Stomach (tissue), 4 donors: Measurements from ENCODE around the gene PLS3.

Source experiments
- CTCF ChIP-seq, 7 experiments: fragments of 450-650 bp in 4 of 7; fragments of 200-600 bp in 3 of 7; sonication (generic) in 3 of 7; IDR thresholded peaks; one replicate each; pipeline ENCODE4 v1.5.1; 2016 to 2019; ENCODE audit warnings: antibody characterized with exemption in 7 of 7, control low read depth in 2 of 7, mild to moderate bottlenecking in 1 of 7
- POLR2AphosphoS5 ChIP-seq, 3 donors: sonication (generic); formaldehyde crosslinking; IDR thresholded peaks; one replicate each; pipeline ENCODE4 v1.6.1; 2016; ENCODE audit warnings: antibody characterized with exemption in 3 of 3

DNA sequence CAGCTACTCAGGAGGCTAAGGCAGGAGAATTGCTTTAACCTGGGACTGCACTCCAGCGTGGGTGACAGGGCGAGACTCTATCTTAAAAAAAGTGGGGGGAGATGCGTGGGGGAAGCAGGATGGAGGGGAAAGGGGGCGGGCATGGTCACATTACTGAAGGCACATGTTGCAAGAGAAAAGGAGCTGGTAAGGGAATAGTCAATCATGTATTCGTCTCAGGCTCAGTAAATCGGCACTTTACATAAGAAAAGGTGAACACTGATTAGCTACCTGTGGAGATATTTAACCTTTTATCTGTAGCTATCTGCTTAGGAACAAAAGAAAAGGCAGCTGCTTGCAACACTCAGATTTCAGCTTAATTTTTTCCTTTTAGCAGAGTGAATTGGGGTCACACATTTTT, 132.5 kb downstream of the PLS3 start:
- TF ChIP-seq POLR2AphosphoS5 (IDR thresholded peaks at IDR 0.05) (no peak), CTCF (IDR thresholded peaks at IDR 0.05) (no peak)
